Measurements from ENCODE around the gene SLC25A23.

Gene SLC25A23

GRCh38 chr19:6392221-6393073, 67.1 kb downstream of the SLC25A23 start:
- no peak for DNase-seq (ENCODE audit: extremely low read depth, low read depth)
- no peak for TF ChIP-seq CTCF (IDR thresholded peaks at IDR 0.05; ENCODE audit: low read depth, low read length)
